A549 (cell line): ENCODE results near the gene NINJ1. TPM values are rescaled to one million over a fixed set of nuclear protein-coding genes. Genes with fewer than 3 reads are reported as not detected.

ENCODE experiments used
- ATAC-seq, 2 experiments: fragments of 200-7000 bp in 1 of 2; fragments of >200 bp in 1 of 2; cut with Nextera tagmentation in 1 of 2; cut with Tn5 transposase in 1 of 2; 3 replicates each; pipeline versions ENCODE4 v1.8.0 to v1.9.1; 2018 to 2020; ENCODE audit warnings: mild to moderate bottlenecking in 1 of 2, moderate library complexity in 1 of 2
- CTCF ChIA-PET: fragments of 300-600 bp; sonication (Branson Sonifier 250); formaldehyde crosslinking; extraction: SDS; loops from one replicate; lab custom pipeline; 2021; ENCODE audit warnings: antibody characterized with exemption, inconsistent platforms; lab: Yijun Ruan, JAX
- POLR2A ChIA-PET: fragments of 350-600 bp; formaldehyde crosslinking; extraction: SDS; loops from one replicate; lab custom pipeline; 2021; ENCODE audit warnings: antibody characterized with exemption, inconsistent platforms; lab: Yijun Ruan, JAX
- DNase-seq, 2 experiments: peaks; one replicate each; pipeline versions ENCODE4 v3.0.0 to v3.0.0-alpha.2; 2011 to 2016; ENCODE audit warnings: low read depth in 1 of 2, low spot score in 1 of 2
- FAIRE-seq: peaks from 2 replicates; lab custom pipeline; 2011; peaks lifted over from hg19 to GRCh38; lab: Jason Lieb, UNC
- H3K27ac ChIP-seq, 2 experiments: fragments of >200 bp; sonication (Bioruptor Twin); formaldehyde crosslinking; 3 replicates each; pipeline ENCODE4 v1.5.1; 2016 to 2017
- H3K4me1 ChIP-seq: fragments of >200 bp; sonication (Bioruptor Twin); formaldehyde crosslinking; 3 replicates; pipeline ENCODE4 v1.6.1; 2016
- H3K4me2 ChIP-seq: fragments of >200 bp; sonication (Bioruptor Twin); formaldehyde crosslinking; 3 replicates; pipeline ENCODE4 v1.6.1; 2016
- H3K4me3 ChIP-seq: fragments of >200 bp; sonication (Bioruptor Twin); formaldehyde crosslinking; 3 replicates; pipeline ENCODE4 v1.5.1; 2016
- H3K9me3 ChIP-seq: fragments of >200 bp; sonication (Bioruptor Twin); formaldehyde crosslinking; 3 replicates; pipeline ENCODE4 v1.6.1; 2016
- CHD2 ChIP-seq: fragments of 150-350 bp; IDR thresholded peaks from 2 replicates; pipeline ENCODE4 v1.6.1; 2014; ENCODE audit warnings: low read length; ENCODE audit not compliant: partially characterized antibody
- EHMT2 ChIP-seq: fragments of 200-600 bp; sonication (generic); IDR thresholded peaks from 2 replicates; pipeline ENCODE4 v1.6.1; 2016; ENCODE audit warnings: antibody characterized with exemption, low read depth, mild to moderate bottlenecking, moderate library complexity
- FOSB ChIP-seq: fragments of 250-450 bp; sonication (Bioruptor Pico); IDR thresholded peaks from 2 replicates; pipeline ENCODE4 v1.5.0; 2020; ENCODE audit warnings: mild to moderate bottlenecking, moderate library complexity
- GATA3 ChIP-seq: IDR thresholded peaks from 2 replicates; pipeline ENCODE4 v1.6.1; 2012; ENCODE audit warnings: borderline replicate concordance
- HEYL ChIP-seq: fragments of 250-450 bp; sonication (Bioruptor Pico); IDR thresholded peaks from 2 replicates; pipeline ENCODE4 v1.8.0; 2021; ENCODE audit warnings: mild to moderate bottlenecking, moderate library complexity
- HOXA7 ChIP-seq: fragments of 250-450 bp; sonication (Bioruptor Pico); IDR thresholded peaks from 2 replicates; pipeline ENCODE4 v1.5.0; 2020; ENCODE audit warnings: mild to moderate bottlenecking, moderate library complexity
- HOXB13 ChIP-seq: fragments of 250-450 bp; sonication (Bioruptor Pico); IDR thresholded peaks from 2 replicates; pipeline ENCODE4 v1.5.0; 2020; ENCODE audit warnings: low read depth, mild to moderate bottlenecking, moderate library complexity
- JUN ChIP-seq, 2 experiments: fragments of >200 bp; sonication (Bioruptor Twin); formaldehyde crosslinking; IDR thresholded peaks; 2 replicates in 1 of 2; 3 replicates in 1 of 2; pipeline ENCODE4 v1.6.1; 2016 to 2017
- PHF8 ChIP-seq: fragments of 200-600 bp; sonication (generic); IDR thresholded peaks from 2 replicates; pipeline ENCODE4 v1.6.1; 2016; ENCODE audit warnings: low read depth, mild to moderate bottlenecking, antibody characterized with exemption, moderate library complexity, borderline replicate concordance
- POLR2A ChIP-seq: IDR thresholded peaks from 2 replicates; pipeline ENCODE4 v1.6.1; 2012; ENCODE audit warnings: mild to moderate bottlenecking, low read length
- POLR2AphosphoS2 ChIP-seq: conservative IDR thresholded peaks from 2 replicates; pipeline ENCODE4 v1.6.1; 2012; ENCODE audit warnings: low read length, improper control_type of control experiment, inconsistent platforms
- RCOR1 ChIP-seq: fragments of 150-350 bp; IDR thresholded peaks from 2 replicates; pipeline ENCODE4 v1.6.1; 2014; ENCODE audit warnings: antibody characterized with exemption, low read length, low read depth
- WGBS: methylation state at CpG from one replicate; pipeline ENCODE4 v1.1.6; 2017; ENCODE audit errors: missing lambda C conversion rate; 5-methylcytosine and 5-hydroxymethylcytosine counted together
- polyA plus RNA-seq, 4 experiments: library from polyadenylated mRNA; depleted of rRNA in 3 of 4; stranded (reverse); fragments of >200 nt; fragmentation: RNase III in 1 of 4; extraction: RNeasy Plus Mini Kit Qiagen cat#74134 plus additional on column Dnase treatment in 1 of 4; gene quantifications; 2 replicates in 3 of 4; 3 replicates in 1 of 4; pipeline ENCODE4 v1.2.3, GENCODE V29; 2011 to 2017
- TF ChIP-seq, protein P1 (sequence below): fragments of >200 bp; sonication (Bioruptor Twin); formaldehyde crosslinking; IDR thresholded peaks from 3 replicates; pipeline ENCODE4 v1.5.1; 2016
- TF ChIP-seq, protein P2 (sequence below): fragments of 200-600 bp; sonication (generic); IDR thresholded peaks from 2 replicates; pipeline ENCODE4 v1.6.1; 2016; ENCODE audit warnings: antibody characterized with exemption, mild to moderate bottlenecking, moderate library complexity
- TF ChIP-seq, protein P3 (sequence below): fragments of 150-350 bp; IDR thresholded peaks from 2 replicates; pipeline ENCODE4 v1.6.1; 2014; ENCODE audit warnings: low read depth, mild to moderate bottlenecking, low read length

The NINJ1 gene
- polyA plus RNA-seq, 2 of the 4 experiments (the other 2 are of a cell fraction), result 27.0 to 60.4 TPM

DNA sequence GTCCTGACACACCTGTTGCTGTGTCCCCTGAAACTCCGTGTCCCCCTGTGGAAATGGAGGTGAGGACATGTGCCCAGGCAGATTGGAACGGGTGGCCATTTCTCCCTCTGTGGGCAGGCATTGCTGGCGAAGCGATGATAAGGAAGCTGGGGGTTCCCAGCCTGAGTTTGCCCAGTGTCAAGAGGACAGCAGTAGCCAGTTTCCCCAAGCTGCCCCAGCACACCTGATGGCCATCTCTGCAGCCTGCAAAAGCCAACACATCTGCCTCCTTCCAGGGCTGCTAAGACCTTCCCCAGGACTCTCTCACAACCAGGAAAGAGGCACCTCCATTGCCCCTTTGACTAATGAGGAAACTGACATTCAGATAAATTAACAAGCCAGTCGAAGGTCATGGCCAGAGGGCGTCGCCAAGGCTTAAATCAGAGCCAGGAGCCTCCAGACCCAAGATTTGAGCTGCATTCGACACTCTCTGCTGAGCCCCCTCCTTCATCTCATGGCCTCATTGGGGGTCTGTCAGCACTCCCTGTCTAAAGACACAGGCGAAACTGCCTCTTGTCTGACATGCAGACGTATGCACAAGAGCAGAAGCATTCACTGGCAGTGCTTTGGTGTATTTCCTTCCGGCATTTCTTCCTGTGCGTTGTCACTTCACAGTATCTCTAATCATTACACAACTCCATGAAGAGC is 39.5 kb upstream of the NINJ1 start:
- DNase-seq (no peak), FAIRE-seq (no peak), ATAC-seq (no peak)
- H3K4me2 ChIP-seq, result no peak overlapping the region
- H3K27ac ChIP-seq, result no peak overlapping the region
- WGBS, result 75% methylated on average over 10 of the region's 12 CpGs
- no peaks in the 10 kb centered on the region for H3K4me1 ChIP-seq
- no peak for TF ChIP-seq POLR2A
- no peak for TF ChIP-seq HOXB13
- no peak for TF ChIP-seq PHF8
- TF ChIP-seq, protein P1, sequence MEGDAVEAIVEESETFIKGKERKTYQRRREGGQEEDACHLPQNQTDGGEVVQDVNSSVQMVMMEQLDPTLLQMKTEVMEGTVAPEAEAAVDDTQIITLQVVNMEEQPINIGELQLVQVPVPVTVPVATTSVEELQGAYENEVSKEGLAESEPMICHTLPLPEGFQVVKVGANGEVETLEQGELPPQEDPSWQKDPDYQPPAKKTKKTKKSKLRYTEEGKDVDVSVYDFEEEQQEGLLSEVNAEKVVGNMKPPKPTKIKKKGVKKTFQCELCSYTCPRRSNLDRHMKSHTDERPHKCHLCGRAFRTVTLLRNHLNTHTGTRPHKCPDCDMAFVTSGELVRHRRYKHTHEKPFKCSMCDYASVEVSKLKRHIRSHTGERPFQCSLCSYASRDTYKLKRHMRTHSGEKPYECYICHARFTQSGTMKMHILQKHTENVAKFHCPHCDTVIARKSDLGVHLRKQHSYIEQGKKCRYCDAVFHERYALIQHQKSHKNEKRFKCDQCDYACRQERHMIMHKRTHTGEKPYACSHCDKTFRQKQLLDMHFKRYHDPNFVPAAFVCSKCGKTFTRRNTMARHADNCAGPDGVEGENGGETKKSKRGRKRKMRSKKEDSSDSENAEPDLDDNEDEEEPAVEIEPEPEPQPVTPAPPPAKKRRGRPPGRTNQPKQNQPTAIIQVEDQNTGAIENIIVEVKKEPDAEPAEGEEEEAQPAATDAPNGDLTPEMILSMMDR, result no peak
- no peak for TF ChIP-seq JUN (IDR thresholded peaks at IDR 0.05)
- no peak for TF ChIP-seq CHD2
- no peak for TF ChIP-seq FOSB
- no peak overlapping the region for H3K4me3 ChIP-seq
- POLR2A ChIA-PET, result no interaction called here
- CTCF ChIA-PET, result interaction anchor here (0.9 to 1.1 kb wide), 2 partner anchors 65 to 170 kb away, joined by 3 read pairs; no protein-coding TSS in a partner anchor
- no peaks in the 10 kb centered on the region for H3K9me3 ChIP-seq

DNA sequence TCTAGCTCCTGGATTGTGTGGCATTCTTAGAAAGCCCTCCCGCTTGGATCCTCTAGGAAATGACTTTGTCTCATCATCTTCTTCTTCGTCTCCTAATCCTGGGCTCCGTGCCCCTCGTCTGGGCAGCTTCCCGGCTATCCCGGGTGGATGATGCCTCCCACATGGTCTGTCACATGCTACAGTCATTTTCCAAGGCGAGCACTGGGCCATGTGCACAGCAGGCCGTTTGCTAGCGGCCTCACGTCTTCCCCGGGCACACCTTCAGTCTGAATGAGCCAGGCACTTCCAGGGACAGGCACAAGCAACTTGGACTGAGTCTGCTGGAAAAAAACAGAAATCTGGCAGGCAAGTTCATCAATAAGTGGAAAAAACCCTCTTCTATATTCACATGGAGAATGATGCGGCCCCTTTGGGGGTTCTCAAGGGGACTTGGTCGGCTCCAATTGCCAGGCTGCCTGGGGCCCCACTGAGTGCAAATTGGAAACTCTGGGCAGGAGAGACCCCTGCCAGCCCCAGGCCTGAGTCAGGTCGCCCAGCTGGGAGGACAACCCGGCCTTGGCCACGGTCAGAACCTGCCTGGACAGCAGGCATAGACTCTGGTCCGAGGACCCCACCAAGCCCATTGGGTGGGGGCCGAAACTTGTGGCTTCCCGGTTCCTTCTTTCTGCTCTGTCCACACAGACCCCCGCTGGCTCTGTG is 38.8 kb upstream of the NINJ1 start:
- WGBS, result 66% methylated on average over 20 of the region's 20 CpGs
- Histone ChIP-seq H3K4me3 (no peak overlapping the region), H3K9me3 (no peaks in the 10 kb centered on the region), H3K27ac (no peak overlapping the region), H3K4me1 (no peaks in the 10 kb centered on the region), H3K4me2 (no peak overlapping the region)
- no peak for ATAC-seq
- TF ChIP-seq HEYL (CRISPR knock-in tag) (no peak), JUN (IDR thresholded peaks at IDR 0.05) (no peak), GATA3 (no peak), RCOR1 (no peak), EHMT2 (no peak), HOXA7 (CRISPR knock-in tag) (no peak), POLR2AphosphoS2 (no peak)
- TF ChIP-seq, protein P2, sequence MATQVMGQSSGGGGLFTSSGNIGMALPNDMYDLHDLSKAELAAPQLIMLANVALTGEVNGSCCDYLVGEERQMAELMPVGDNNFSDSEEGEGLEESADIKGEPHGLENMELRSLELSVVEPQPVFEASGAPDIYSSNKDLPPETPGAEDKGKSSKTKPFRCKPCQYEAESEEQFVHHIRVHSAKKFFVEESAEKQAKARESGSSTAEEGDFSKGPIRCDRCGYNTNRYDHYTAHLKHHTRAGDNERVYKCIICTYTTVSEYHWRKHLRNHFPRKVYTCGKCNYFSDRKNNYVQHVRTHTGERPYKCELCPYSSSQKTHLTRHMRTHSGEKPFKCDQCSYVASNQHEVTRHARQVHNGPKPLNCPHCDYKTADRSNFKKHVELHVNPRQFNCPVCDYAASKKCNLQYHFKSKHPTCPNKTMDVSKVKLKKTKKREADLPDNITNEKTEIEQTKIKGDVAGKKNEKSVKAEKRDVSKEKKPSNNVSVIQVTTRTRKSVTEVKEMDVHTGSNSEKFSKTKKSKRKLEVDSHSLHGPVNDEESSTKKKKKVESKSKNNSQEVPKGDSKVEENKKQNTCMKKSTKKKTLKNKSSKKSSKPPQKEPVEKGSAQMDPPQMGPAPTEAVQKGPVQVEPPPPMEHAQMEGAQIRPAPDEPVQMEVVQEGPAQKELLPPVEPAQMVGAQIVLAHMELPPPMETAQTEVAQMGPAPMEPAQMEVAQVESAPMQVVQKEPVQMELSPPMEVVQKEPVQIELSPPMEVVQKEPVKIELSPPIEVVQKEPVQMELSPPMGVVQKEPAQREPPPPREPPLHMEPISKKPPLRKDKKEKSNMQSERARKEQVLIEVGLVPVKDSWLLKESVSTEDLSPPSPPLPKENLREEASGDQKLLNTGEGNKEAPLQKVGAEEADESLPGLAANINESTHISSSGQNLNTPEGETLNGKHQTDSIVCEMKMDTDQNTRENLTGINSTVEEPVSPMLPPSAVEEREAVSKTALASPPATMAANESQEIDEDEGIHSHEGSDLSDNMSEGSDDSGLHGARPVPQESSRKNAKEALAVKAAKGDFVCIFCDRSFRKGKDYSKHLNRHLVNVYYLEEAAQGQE, result no peak
- TF ChIP-seq, protein P3, sequence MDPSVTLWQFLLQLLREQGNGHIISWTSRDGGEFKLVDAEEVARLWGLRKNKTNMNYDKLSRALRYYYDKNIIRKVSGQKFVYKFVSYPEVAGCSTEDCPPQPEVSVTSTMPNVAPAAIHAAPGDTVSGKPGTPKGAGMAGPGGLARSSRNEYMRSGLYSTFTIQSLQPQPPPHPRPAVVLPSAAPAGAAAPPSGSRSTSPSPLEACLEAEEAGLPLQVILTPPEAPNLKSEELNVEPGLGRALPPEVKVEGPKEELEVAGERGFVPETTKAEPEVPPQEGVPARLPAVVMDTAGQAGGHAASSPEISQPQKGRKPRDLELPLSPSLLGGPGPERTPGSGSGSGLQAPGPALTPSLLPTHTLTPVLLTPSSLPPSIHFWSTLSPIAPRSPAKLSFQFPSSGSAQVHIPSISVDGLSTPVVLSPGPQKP, result no peak
- CTCF ChIA-PET, result interaction anchor here (0.9 to 6.0 kb wide), 3 partner anchors 12 to 133 kb away, joined by 3 to 27 read pairs (median 4); no protein-coding TSS in a partner anchor
- FAIRE-seq, result no peak
- POLR2A ChIA-PET, result no interaction called here
- DNase-seq, result no peak
